GM18907 (cell line): ENCODE measurements around the gene CYP8B1.
"Not testable (repeated sequence)": the region's sequence is repeated elsewhere in the genome, so short reads cannot be mapped to it uniquely, and the experiment has no call there.

ENCODE experiments used
- ATAC-seq: cut with Tn5 transposase; IDR thresholded peaks from one replicate; pipeline ENCODE4 v1.9.1; 2021; ENCODE audit warnings: mild to moderate bottlenecking, moderate library complexity; ENCODE audit not compliant: unreplicated experiment

CYP8B1 gene

DNA sequence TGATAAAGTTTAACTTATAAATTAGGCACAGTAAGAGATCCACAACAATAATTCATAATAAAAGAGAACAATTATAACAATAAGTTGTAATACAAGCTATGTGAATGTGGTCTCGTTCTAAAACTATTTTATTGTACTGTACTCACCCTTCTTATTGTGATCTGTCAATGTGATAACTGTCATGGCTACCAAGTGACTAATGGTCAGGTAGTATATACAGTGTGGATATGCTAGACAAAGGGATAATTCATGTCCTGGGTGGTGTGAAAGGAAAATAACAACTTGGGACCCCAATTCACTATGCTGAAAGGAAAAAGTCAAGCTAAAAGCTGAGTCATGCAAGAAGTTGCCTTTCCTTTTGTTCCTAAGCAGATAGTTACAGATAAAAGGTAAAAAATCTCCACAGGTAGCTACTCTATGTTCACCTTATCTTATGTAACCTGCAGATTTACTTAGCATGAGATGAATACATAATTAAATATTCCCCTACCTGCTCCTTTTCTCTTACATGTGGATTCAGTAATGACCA lies 10.7 kb upstream of the CYP8B1 start:
- no peak for ATAC-seq

DNA sequence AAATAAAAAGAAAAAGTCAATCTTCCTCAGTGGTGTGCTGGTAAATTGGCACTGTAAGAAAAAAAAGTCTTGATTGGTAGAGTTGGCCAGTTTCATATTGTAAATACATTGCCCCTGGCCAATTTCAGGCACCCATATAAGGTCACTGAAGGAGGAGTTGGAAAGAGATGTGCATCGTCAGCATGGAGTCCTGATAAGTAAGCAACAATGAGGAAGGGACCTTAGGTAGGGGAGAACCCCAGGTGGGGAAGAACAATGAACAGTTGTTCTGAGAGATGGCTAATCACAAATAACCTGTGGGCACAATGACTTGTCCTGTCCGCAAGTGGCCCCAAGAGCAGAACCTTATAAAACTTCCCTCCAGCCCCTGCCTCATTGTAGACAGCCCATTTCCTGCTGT lies 8.6 kb upstream of the CYP8B1 start:
- ATAC-seq = no peak

DNA sequence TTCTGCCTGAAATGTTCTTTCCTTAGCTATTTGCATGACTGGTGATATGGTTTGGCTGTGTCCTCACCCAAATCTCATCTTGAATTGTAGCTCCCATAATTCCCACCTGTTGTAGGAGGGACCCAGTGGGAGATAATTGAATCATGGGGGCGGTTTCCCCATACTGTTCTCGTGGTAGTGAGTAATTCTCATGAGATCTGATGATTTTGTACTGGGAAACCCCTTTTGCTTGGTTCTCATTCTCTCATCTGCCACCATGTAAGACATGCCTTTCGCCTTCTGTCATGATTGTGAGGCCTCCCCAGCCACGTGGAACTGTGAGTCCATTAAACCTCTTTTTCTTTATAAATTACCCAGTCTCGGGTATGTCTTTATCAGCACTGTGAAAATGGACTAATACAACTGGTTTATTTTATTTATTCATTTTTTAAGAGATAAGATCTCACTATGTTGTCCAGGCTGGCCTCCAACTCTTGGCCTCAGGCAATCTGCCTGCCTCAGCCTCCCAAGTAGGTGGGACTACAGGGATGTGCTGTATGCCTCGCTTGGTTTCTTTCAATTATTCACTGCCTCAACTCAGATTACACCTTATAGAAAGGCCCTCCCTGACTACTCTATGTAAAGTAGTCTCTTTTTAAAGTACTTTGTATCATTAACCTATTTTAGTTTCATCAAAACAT lies 7.7 kb upstream of the CYP8B1 start:
- not testable (repeated sequence) for ATAC-seq

DNA sequence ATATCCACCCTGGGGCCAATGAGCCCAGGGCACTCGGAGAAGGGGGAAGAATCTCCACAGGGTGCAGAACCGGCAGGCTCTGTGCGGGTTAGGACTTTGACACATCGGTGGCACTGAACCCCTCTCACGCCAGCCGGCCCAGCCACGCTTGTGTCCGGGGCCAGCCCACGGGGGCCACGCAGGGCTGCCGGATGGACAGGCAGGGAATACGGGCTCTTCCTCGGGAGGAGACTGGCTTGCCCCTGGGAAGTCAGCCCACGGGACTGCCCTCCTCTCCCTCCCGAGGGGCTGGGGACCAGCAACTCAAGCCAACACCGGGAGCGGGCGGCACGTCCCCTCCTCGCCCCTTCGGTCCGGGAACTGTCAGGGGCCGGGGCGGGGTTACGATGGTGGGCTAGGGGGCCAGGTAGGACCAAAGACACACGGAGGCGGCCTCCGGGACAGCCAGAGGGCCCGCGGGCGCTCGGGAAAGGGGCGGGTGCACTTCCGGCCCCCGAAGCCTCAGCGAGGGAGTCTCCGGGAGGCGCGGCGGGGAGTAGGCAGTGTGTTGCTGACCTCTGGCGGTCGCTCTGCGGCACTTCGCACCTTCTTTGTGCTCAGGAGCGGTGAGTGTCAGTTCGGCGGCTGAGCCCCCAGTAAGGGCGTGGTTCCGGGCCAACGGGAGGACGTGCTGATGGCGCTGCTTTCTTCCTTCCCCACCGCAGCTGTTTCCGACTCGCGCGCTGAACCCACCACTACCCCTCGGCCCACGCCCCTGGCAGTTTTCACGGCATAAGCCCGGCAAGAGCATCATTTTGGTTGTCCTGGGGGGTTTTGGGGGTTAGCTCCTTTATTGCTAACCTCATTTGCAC lies 5.1 kb upstream of the CYP8B1 start:
- peak; percentile 98 for ATAC-seq

DNA sequence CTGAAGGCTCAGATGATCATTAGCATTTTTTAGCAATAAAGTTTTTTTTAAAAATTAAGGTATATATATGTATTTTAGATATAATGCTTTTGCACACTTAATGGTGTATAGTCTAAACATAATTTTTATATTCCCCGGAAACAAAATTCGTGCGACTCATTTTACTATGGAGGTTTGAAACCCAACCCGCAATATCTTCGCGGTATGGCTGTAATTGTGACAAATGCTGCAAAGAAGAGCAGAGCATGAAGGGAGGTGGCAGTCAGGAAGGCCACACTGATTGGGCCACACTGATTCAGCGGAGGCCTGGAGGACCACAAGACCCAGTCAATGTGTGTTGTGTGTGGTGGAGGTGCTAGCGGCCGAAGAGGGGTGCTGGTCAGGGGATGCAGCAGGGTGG lies 4.5 kb upstream of the CYP8B1 start:
- no peak for ATAC-seq

DNA sequence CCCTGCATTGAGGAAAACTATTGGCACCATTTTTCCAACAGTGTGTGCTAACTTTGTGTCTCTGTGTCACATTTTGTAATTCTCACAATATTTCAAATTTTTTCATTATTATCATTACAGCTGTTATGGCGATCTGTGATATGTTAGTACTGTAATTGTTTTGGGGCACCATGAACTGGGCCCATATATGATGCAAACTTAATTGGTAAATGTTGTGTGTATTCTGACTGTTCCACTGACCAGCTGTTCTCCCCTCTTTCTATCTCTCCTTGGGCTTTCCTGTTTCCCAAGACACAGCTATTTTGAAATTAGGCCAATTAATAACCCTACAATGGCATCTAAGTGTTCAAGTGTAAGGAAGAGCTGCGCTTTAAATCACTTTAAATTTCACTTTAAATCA lies 2.2 kb upstream of the CYP8B1 start:
- no peak for ATAC-seq

DNA sequence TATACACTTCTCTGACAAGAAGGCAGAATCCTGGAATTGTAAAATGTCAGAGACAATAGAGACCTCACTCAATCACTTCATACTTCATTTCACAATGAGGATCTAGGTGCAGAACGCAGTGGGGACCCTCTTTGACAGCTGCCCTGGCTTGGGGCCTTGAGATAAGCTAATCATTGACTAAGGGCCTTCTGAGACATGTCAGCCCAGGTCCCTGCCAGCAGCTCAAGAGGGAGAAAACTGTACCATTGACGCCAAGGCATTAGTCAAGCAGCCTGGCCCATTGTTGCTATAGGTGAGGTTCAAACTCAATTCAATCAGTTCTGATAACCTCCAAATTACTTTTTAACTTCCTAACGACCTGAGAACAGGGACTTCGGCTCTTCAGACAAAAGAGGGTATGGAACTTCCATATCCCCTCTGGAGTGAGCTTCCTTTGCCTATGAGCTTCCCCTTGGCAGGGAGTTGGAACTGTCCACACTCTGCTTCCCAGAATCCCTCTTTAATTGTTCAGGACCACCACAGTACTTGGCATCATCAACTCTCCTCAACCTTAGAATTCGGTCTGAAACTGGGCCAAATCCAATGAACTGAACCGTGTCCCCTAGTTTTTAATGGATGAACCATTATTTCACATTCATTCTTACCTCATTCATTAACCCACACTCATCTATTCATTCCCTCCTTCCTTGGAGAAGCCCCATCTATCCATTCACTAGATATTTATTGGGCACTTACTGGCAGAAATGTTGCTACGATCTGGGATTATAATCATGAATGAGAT lies 1.5 kb upstream of the CYP8B1 start:
- no peak for ATAC-seq

DNA sequence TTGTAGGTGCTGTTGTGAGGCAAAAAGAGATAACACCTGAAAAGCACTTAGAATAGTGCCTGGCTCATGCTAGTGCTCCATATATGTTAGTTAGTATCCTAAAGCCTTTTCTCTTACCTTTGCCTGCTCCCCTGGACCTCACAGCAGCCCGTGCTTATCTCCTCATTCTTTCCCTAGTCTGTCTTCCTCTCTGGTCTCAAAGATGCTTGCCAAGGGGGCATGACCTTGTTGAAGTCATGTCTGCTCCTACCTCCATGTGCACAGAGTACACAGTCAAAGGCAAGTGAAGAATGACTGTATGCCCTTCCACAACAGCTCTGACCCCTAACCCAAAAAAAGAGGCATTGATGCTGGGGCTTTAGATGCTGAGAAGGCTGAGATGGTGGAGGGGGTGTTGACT lies 722 bp upstream of the CYP8B1 start:
- no peak for ATAC-seq

DNA sequence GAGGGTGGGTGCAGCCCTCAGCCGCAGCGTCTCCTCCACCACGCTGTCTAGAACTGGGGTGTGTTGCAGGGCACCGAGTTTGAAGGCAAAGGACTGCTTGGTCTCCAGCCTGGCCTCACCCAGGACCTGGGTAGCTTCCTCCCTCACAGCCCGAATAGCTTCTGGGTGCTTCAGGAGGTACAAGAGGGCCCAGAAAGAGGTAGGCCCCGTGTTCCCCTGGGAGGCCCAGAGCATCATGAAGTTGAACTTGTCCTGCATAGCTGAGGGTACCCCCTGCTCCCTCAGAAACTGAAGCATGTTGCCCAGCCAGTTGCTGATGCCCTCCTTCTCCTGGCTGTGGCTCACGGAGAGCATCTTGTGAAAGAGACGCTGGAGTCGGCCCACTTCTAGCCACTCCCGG lies 930 bp downstream of the CYP8B1 start:
- no peak for ATAC-seq

DNA sequence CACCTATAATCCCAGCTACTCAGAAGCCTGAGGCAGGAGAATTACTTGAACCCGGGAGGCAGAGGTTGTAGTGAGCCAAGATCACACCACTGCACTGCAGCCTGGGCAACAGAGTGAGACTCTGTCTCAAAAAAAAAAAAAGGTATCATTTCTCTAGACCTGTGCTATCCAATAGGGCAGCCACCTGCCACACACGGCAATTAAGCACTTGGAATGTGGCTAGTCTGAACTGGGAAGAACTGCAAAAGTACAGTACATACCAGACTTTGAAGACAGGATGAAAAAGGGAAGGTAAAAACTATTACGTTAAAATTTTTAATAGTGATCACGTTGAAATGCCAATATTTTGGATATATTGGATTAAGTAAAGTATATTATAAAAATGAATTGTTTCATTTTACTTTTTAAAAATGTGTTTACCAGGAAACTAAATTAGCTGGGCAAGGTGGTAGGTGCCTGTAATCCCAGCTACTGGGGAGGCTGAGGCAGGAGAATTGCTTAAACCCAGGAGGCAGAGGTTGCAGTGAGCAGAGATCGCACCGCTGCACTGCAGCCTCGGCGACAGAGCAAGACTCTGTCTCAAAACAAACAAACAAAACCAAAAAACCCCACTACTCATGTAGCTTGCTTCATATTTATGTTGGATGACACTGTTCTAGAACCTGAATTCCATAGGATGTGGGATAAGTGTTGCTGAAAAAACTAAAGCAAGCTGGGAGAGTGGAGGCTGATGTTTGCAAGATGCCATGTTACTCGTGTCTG lies 2.3 kb downstream of the CYP8B1 start:
- no peak for ATAC-seq

DNA sequence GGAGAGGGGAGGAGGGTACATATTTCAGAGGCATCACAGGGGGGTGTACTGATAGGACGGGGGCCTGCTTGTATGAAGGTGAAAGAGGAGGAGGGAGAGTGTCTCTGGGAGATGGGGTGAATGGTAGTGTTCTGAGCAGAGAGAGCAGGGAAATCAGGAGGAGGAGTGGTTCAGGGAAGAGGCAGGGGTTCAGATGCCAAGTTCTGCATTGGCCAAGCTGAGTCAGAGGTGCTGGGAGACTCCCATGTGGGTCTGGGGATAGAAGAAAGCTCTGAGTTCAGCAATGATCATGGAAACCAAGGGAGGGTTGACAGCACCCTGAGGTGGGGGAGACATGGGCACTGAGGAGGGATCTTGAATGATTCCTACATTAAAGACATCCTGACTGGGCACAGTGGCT lies 3.0 kb downstream of the CYP8B1 start:
- ATAC-seq = no peak

DNA sequence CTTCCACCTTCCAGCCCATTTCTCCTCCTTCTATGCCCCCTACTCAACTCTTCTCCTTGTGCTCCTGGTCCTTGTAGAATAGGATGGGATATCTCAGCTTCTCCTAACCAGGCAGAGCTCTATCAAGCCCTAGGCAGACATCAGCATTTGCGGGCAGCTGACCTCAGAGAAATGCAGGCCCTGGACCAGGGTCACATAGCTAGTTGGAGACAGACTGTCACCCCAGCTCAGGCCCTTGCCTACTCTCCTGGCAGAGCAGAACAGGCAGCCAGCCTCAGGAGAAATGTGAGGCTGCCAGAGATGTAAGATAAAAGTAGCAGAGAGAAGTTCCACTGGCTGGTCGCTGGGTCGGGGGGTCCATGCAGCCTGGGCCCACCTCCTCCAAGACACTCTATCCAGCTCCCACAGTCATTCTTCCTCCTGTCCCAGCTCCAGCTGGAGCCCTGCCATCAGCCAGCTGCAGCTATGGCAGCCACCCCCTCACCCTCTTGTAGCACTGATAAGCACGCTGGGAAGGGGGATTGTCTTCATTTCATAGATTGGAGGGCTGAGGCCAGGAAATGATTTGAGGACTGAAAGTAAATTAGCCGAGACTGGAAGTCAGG lies 4.0 kb downstream of the CYP8B1 start:
- no peak for ATAC-seq

DNA sequence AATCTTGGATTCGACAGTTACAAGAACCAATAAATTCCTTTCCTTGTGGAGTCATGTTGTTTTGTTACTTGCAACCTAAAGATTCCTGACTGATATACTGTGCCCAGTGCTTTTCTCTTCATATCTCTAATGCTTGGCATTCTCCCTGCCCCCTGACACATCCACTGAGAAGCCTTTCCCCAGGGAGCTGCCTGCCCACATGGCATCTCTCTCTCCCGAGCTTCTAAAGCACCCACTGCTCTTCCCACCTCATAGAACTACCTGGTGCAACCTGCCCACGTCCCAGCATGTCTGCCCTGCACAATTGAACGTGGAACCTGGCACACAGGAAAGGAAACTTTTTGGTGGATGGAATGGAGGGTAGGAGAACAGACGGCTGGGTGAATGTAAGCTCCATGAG lies 6.8 kb downstream of the CYP8B1 start:
- no peak for ATAC-seq

DNA sequence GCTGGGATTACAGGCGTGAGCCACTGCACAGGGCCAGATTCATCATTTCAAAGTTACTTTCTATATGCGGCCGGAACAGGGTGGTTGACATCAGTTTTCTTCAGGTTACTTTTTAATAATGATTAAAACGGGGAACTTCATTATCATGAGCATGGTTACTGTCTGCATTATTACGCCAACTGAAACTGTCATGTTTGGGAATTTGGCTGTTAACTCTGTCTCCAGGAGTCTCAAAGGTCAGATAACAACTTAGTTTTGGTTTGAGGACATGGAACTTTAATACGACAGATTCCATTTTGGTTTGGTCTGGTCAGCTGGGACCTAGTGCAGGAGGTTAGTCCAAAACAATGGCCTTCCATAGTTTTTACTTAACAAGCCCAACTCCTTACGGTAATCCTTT lies 8.5 kb downstream of the CYP8B1 start:
- ATAC-seq = no peak

DNA sequence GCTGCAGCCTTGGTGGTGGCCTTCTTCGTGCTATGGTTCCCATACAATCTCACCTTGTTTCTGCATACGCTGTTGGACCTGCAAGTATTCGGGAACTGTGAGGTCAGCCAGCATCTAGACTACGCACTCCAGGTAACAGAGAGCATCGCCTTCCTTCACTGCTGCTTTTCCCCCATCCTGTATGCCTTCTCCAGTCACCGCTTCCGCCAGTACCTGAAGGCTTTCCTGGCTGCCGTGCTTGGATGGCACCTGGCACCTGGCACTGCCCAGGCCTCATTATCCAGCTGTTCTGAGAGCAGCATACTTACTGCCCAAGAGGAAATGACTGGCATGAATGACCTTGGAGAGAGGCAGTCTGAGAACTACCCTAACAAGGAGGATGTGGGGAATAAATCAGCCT lies 10.4 kb downstream of the CYP8B1 start:
- no peak for ATAC-seq

DNA sequence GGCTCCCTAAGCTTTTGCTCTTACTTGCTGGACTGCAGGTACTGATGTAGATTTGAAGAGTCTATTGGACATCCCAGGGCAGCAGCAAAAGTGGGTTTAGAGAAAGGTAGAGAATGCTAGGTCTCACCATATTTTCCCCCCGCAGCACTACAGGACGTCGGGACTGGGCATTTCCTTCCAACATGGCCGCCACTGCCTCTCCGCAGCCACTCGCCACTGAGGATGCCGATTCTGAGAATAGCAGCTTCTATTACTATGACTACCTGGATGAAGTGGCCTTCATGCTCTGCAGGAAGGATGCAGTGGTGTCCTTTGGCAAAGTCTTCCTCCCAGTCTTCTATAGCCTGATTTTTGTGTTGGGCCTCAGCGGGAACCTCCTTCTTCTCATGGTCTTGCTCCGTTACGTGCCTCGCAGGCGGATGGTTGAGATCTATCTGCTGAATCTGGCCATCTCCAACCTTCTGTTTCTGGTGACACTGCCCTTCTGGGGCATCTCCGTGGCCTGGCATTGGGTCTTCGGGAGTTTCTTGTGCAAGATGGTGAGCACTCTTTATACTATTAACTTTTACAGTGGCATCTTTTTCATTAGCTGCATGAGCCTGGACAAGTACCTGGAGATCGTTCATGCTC lies 11.2 kb downstream of the CYP8B1 start:
- ATAC-seq = no peak

DNA sequence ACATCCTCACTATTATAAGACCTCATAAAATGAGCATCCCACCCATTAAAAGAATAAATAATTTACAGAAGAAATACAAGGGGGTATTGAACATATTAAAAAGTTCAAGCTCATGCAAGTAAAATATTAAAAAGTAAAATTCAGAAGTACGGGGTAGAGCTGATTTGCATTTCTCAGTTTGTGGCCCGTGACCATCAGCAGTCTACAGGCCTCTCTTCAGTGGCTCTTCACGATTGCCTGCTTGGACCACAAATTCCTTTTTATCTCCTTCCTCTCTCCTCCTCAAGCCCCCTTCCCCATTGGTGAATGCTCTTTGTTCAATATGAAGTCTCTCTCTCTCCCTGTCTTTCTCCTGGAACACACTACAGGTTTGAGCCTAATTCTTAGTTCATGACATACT lies 19.1 kb downstream of the CYP8B1 start:
- no peak for ATAC-seq

DNA sequence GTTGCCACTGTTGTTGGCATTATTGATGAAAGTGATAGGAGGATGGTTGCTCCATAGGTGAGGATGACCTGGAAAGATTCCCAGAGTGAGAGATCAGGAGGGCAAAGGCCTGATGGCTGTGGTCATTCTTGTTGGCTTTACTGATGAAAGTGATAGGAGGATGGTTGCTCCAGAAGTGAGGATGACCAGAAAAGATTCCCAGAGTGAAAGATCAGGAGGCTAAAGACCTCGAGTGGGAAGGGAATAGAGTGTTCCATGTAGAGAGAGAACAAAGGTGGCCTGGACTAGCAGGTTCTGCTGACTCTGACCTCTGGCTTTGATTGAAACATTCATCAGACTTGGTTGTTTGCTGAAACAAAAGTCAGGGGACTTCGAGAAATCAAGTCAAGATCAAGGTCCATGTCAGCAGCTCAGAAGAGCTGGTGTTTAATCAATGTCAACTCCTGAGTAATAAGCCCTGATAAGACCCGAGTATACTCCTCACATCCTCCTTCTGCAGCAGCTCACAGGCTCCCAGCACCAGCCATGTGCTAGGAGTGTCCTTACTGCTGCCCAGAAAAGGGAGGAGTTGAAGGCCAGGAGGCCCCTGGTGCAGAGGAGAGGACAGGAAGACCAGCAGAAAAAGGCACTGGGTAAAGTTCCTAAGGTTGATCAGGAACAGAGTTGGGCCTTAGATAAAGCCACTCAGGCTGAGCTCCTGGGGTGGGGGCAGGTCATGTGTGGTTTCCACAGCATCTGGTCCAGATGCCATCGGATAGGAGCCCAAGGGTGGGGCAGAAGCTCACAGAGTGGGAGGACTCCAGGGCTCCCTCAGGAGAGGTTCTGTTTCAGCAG lies 19.9 kb downstream of the CYP8B1 start:
- no peak for ATAC-seq

DNA sequence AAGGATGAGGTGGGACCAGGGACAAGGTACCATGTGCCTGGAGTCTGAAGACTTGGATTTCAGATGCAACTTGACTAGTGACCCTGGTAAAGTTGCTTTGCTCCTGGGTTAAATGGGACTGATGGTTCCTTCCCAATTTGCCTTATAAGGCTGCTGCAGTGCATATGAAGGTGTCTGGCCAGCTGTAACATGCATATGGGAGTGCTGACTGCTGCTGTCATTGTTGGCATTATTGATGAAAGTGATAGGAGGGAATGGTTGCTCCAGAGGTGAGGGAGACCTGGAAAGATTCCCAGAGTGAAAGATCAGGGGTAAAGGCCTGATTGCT lies 20.5 kb downstream of the CYP8B1 start:
- ATAC-seq = no peak
